HepG2 (cell line): ENCODE measurements around the gene PSKH1. TPM values are rescaled to one million over a fixed set of nuclear protein-coding genes. Genes with fewer than 3 reads are reported as not detected.

Experiments used
- BCL6 ChIP-seq: IDR thresholded peaks from 2 replicates; pipeline ENCODE4 v1.6.1; 2016; ENCODE audit warnings: missing genetic modification reagents, missing compliant biosample characterization
- JARID2 ChIP-seq: sonication (generic); formaldehyde crosslinking; IDR thresholded peaks from 2 replicates; pipeline ENCODE4 v1.8.1; 2023; ENCODE audit warnings: missing genetic modification reagents, inconsistent platforms; ENCODE audit not compliant: insufficient replicate concordance
- ZNF441 ChIP-seq: sonication (generic); formaldehyde crosslinking; IDR thresholded peaks from 2 replicates; pipeline ENCODE4 v1.7.0; 2021; ENCODE audit warnings: missing genetic modification reagents, borderline replicate concordance
- ZNF574 ChIP-seq: sonication (generic); formaldehyde crosslinking; IDR thresholded peaks from 2 replicates; pipeline ENCODE4 v1.4.0; 2020; ENCODE audit warnings: missing genetic modification reagents
- ZNF775 ChIP-seq: sonication (generic); formaldehyde crosslinking; IDR thresholded peaks from 2 replicates; pipeline ENCODE4 v1.4.0; 2020; ENCODE audit warnings: missing genetic modification reagents, mild to moderate bottlenecking, moderate library complexity, borderline replicate concordance
- ZSCAN31 ChIP-seq: sonication (generic); formaldehyde crosslinking; IDR thresholded peaks from 2 replicates; pipeline ENCODE4 v1.5.0; 2020; ENCODE audit warnings: low read depth, mild to moderate bottlenecking, missing genetic modification reagents
- polyA plus RNA-seq, 8 experiments: library from polyadenylated mRNA; depleted of rRNA in 3 of 8; stranded (reverse) in 7 of 8; unstranded in 1 of 8; fragments of >200 nt; fragmentation: Illumina TruSeq in 4 of 8; extraction: Trizol in 4 of 8; gene quantifications; 2 replicates each; pipeline versions ENCODE4 v1.2.1 to v1.2.3, GENCODE V29; 2011 to 2016; ENCODE audit warnings: low read depth in 4 of 8, missing spikeins in 1 of 8, mixed read lengths in 1 of 8; ENCODE audit not compliant: insufficient read depth in 1 of 8
- total RNA-seq, 5 experiments: library from RNA; depleted of rRNA; stranded (reverse); fragments of >200 nt; fragmentation: Illumina TruSeq; extraction: Trizol; gene quantifications; 2 replicates each; pipeline ENCODE4 v1.2.3, GENCODE V29; 2016; ENCODE audit warnings: low read depth in 1 of 5
- TF ChIP-seq, protein P1 (sequence below): sonication (generic); formaldehyde crosslinking; IDR thresholded peaks from 2 replicates; pipeline ENCODE4 v1.5.0; 2020; ENCODE audit warnings: mild to moderate bottlenecking, missing genetic modification reagents

PSKH1 gene
- total and polyA plus RNA-seq, 2 of the 13 experiments (the other 11 are each of a cell fraction or from before 2014, with no cell fraction given), result 8.4 to 19.1 TPM

DNA sequence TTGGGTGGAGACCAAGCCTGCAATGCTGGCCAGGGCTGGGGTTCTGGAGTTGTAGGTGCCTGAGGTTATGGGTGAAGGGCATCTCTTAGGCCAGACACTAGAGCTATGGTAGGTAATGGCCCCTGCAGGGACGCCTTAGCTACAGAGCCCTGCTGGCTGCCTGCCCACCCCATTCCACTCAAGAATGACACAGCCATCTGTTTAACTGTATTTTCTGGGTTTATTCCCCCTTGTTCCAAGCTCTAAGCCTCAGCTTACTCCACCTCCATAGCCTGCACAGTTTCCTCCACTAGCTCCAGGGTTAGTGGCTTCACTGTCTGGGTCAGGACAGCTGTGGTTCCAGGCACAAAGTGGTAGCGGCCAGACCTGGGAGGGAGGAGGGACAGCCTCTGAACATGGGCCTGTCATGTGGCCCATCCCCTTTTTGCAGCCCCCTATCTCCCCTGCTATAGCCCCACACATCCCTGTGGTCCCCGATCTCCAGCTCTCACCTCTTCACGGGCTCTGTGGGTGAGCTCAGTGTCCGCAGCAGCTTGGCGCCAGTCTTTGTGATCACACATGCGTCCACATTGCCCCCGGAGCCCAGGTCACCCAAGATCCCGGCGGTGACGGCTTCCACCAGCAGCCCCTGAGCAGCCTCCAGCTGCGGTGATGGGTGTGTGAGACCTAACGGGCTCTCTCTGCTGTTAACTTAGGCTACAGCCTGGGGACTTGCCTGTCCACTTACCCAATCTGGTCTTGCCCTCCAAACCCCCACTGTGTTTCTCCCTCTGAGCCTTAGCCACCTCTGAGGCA lies 41.4 kb downstream of the PSKH1 start (continued):
- TF ChIP-seq ZNF775 (no peak), BCL6 (CRISPR knock-in tag) (no peak), ZSCAN31 (CRISPR knock-in tag) (0 out of 2 replicates have a peak, but pooled peaks have one; percentile 30), ZNF441 (0 out of 2 replicates have a peak, but pooled peaks have one; percentile 5), JARID2 (CRISPR knock-in tag) (peak; percentile 33), ZNF574 (CRISPR knock-in tag) (no peak)
- TF ChIP-seq, protein P1, sequence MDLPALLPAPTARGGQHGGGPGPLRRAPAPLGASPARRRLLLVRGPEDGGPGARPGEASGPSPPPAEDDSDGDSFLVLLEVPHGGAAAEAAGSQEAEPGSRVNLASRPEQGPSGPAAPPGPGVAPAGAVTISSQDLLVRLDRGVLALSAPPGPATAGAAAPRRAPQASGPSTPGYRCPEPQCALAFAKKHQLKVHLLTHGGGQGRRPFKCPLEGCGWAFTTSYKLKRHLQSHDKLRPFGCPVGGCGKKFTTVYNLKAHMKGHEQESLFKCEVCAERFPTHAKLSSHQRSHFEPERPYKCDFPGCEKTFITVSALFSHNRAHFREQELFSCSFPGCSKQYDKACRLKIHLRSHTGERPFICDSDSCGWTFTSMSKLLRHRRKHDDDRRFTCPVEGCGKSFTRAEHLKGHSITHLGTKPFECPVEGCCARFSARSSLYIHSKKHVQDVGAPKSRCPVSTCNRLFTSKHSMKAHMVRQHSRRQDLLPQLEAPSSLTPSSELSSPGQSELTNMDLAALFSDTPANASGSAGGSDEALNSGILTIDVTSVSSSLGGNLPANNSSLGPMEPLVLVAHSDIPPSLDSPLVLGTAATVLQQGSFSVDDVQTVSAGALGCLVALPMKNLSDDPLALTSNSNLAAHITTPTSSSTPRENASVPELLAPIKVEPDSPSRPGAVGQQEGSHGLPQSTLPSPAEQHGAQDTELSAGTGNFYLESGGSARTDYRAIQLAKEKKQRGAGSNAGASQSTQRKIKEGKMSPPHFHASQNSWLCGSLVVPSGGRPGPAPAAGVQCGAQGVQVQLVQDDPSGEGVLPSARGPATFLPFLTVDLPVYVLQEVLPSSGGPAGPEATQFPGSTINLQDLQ (CRISPR knock-in tag), result peak; percentile 64; the same call in 1 of the 2 replicates
